Ovary (tissue), 9 donors: ENCODE data around the gene ZNHIT6. TPM values are rescaled to one million over a fixed set of nuclear protein-coding genes. Genes with fewer than 3 reads are reported as not detected.

Experiments used
- DNase-seq, 5 donors: peaks; one replicate each; pipeline ENCODE4 v3.0.0-alpha.2; 2019 to 2020
- H3K27ac ChIP-seq, 2 donors: fragments of 200-600 bp; one replicate each; pipeline versions ENCODE4 v1.5.1 to v1.8.0; 2019 to 2022
- H3K27me3 ChIP-seq: fragments of 200-600 bp; one replicate; pipeline ENCODE4 v1.8.0; 2022
- H3K36me3 ChIP-seq: fragments of 200-600 bp; sonication (generic); one replicate; pipeline ENCODE4 v1.5.1; 2019
- H3K4me1 ChIP-seq: one replicate; pipeline ENCODE4 v1.8.1; 2013; ENCODE audit warnings: mild to moderate bottlenecking, moderate library complexity; ENCODE audit not compliant: insufficient read depth
- H3K4me3 ChIP-seq: fragments of 200-600 bp; sonication (generic); one replicate; pipeline ENCODE4 v1.5.1; 2017
- H3K9me3 ChIP-seq, 2 donors: fragments of 200-600 bp in 1 of 2; sonication (generic) in 1 of 2; one replicate each; pipeline versions ENCODE4 v1.5.1 to v1.8.1; 2013 to 2019; ENCODE audit warnings: mild to moderate bottlenecking in 1 of 2, moderate library complexity in 1 of 2
- CTCF ChIP-seq, 3 donors: fragments of 450-650 bp in 2 of 3; fragments of 200-600 bp in 1 of 3; IDR thresholded peaks; one replicate each; pipeline versions ENCODE4 v1.5.1 to v1.8.0; 2016 to 2022; ENCODE audit warnings: antibody characterized with exemption in 3 of 3, mild to moderate bottlenecking in 1 of 3
- EP300 ChIP-seq: sonication (generic); formaldehyde crosslinking; IDR thresholded peaks from one replicate; pipeline ENCODE4 v1.6.1; 2017; ENCODE audit warnings: antibody characterized with exemption
- POLR2A ChIP-seq: fragments of 450-650 bp; IDR thresholded peaks from one replicate; pipeline ENCODE4 v1.6.1; 2017; ENCODE audit warnings: antibody characterized with exemption, mild to moderate bottlenecking, moderate library complexity
- WGBS, 3 donors: extraction: QIAGEN DNeasy Blood & Tissue Kit in 1 of 3; methylation state at CpG; one replicate each; pipeline versions ENCODE4 v1.1.5 to v1.1.7; 2013 to 2017; 5-methylcytosine and 5-hydroxymethylcytosine counted together
- intact Hi-C, 4 donors: fragments of 100-400 bp; cut with DNase I; formaldehyde crosslinking; loops; one replicate each; pipeline versions ENCODE4 v1.11.0 to v1.15.1; 2022 to 2023
- polyA plus RNA-seq, 2 donors: library from polyadenylated mRNA; stranded (reverse); fragments of 200-250 nt in 1 of 2; fragments of 350-450 nt in 1 of 2; fragmentation: Illumina TruSeq in 1 of 2; extraction: RNeasy Lipid Tissue Mini Kit (QIAGEN cat#74804) in 1 of 2; gene quantifications; one replicate each; pipeline ENCODE4 v1.2.3, GENCODE V29; 2013 to 2014
- total RNA-seq, 7 donors: library from RNA; depleted of rRNA in 2 of 7; stranded (reverse); fragments of >200 nt in 2 of 7; fragmentation: NEBNext Ultra II Directional in 3 of 7; extraction: Animal tissue kit (Norgen Biotek cat#: 25700) in 3 of 7; gene quantifications; one replicate each; pipeline versions ENCODE4 v1.1.0 to v1.2.4, GENCODE V29; 2016 to 2023
- donor health status: DM: no; HTN: no; CAD: no; lungs with moderate emphysema.
- donor health status: DM: no; HTN: no; CAD: no.
- donor health status: Bipolar disorder and iron deficiency.
- donor health status: DM: yes; HTN: yes; CAD: no.
- donor health status: DM: no; HTN: no; CAD: no.
- donor health status: DM: yes; HTN: yes; CAD: no.

Gene ZNHIT6
- total and polyA plus RNA-seq, 9 donors: 8.8 to 22.9 (median 16.2) TPM

- intact Hi-C loops: no loop called here
- TF ChIP-seq EP300 (no peak), CTCF (IDR thresholded peaks at IDR 0.05) (no peak), POLR2A (no peak)
- Histone ChIP-seq H3K9me3 (no peaks in the 10 kb centered on the region), H3K4me1 (no peaks in the 10 kb centered on the region), H3K4me3 (no peak overlapping the region), H3K27ac (no peak overlapping the region), H3K27me3 (no peaks in the 10 kb centered on the region), H3K36me3 (no peaks in the 10 kb centered on the region)
- WGBS, 3 donors: 90 to 98% (median 95%) methylated on average over 1 of the region's 1 CpG
- DNase-seq: no peak
Measured at GRCh38 chr1:85678193-85678592, 30.0 kb downstream of the ZNHIT6 start.

GRCh38 chr1:85677656-85678055 lies 30.6 kb downstream of the ZNHIT6 start:
- no peak for DNase-seq
- TF ChIP-seq CTCF (IDR thresholded peaks at IDR 0.05) (no peak), EP300 (no peak), POLR2A (no peak)
- Histone ChIP-seq H3K9me3 (no peaks in the 10 kb centered on the region), H3K27ac (no peak overlapping the region), H3K27me3 (no peaks in the 10 kb centered on the region), H3K4me3 (no peak overlapping the region), H3K36me3 (no peaks in the 10 kb centered on the region), H3K4me1 (no peaks in the 10 kb centered on the region)
- intact Hi-C loops: no loop called here
- 87 to 91% (median 89%) methylated on average over 3 of the region's 3 CpGs for WGBS, 3 donors

GRCh38 chr1:85672031-85672660 lies 36.1 kb downstream of the ZNHIT6 start:
- Histone ChIP-seq H3K27me3 (no peaks in the 10 kb centered on the region), H3K36me3 (no peaks in the 10 kb centered on the region), H3K4me3 (no peak overlapping the region), H3K4me1 (no peaks in the 10 kb centered on the region), H3K27ac (no peak overlapping the region), H3K9me3 (no peaks in the 10 kb centered on the region)
- TF ChIP-seq CTCF (IDR thresholded peaks at IDR 0.05) (no peak), POLR2A (no peak), EP300 (no peak)
- intact Hi-C loops: no loop called here
- WGBS, 3 donors: 91 to 100% (median 93%) methylated on average over 1 of the region's 1 CpG
- no peak for DNase-seq

- intact Hi-C loops: no loop called here
- H3K27me3 ChIP-seq: no peaks in the 10 kb centered on the region
- H3K9me3 ChIP-seq: no peaks in the 10 kb centered on the region
- H3K4me1 ChIP-seq: no peaks in the 10 kb centered on the region
- 96 to 100% (median 98%) methylated on average over 1 of the region's 1 CpG for WGBS, 3 donors
- no peaks in the 10 kb centered on the region for H3K36me3 ChIP-seq
- DNase-seq: no peak
- no peak overlapping the region for H3K4me3 ChIP-seq
- H3K27ac ChIP-seq: no peak overlapping the region
- TF ChIP-seq EP300: no peak
- TF ChIP-seq CTCF (IDR thresholded peaks at IDR 0.05): no peak
- no peak for TF ChIP-seq POLR2A
Measured at GRCh38 chr1:85665932-85666331, 42.3 kb downstream of the ZNHIT6 start.
